Measurements from ENCODE around the gene KLHL36.

GRCh38 chr16:84680843-84681629, 32.7 kb downstream of the KLHL36 start:
- TF ChIP-seq POLR2AphosphoS5 (IDR thresholded peaks at IDR 0.05), result no peak
- no peak for TF ChIP-seq POLR2A (IDR thresholded peaks at IDR 0.05; ENCODE audit: low read depth)
